H1 (cell line): Measurements from ENCODE around the gene SLC35D2. TPM values are rescaled to one million over a fixed set of nuclear protein-coding genes. Genes with fewer than 3 reads are reported as not detected.
A peak's percentile ranks its signal among the peaks of the same experiment; 100 is the strongest.

Experiments used
- CTCF ChIA-PET: fragments of 300-600 bp; sonication (Branson Sonifier 250); formaldehyde crosslinking; loops from one replicate; lab custom pipeline; 2021; ENCODE audit not compliant: partially characterized antibody; lab: Charles Lee
- POLR2A ChIA-PET: fragments of 300-600 bp; sonication (Branson Sonifier 250); formaldehyde crosslinking; loops from one replicate; lab custom pipeline; 2021; ENCODE audit warnings: inconsistent platforms; ENCODE audit not compliant: partially characterized antibody; lab: Charles Lee
- DNase-seq, 2 experiments: peaks; one replicate each; pipeline versions ENCODE4 v3.0.0 to v3.0.0-alpha.2; 2010 to 2022; ENCODE audit warnings: low spot score in 2 of 2, low read depth in 1 of 2, mixed read lengths in 1 of 2
- FAIRE-seq: peaks from 2 replicates; lab custom pipeline; 2011; peaks lifted over from hg19 to GRCh38; lab: Jason Lieb, UNC
- H2AFZ ChIP-seq: 2 replicates; pipeline ENCODE4 v1.8.1; 2012; ENCODE audit warnings: low read length, inconsistent platforms
- H2AK5ac ChIP-seq: 2 replicates; pipeline ENCODE4 v1.6.1; 2013; ENCODE audit warnings: low read depth, low read length
- H2BK120ac ChIP-seq: replicated peaks from 2 replicates; pipeline ENCODE3; 2013; ENCODE audit warnings: low read depth, low read length, inconsistent platforms
- H2BK12ac ChIP-seq: 2 replicates; pipeline ENCODE4 v1.6.1; 2013; ENCODE audit warnings: low read depth, low read length
- H2BK15ac ChIP-seq: 2 replicates; pipeline ENCODE4 v1.6.1; 2013; ENCODE audit warnings: low read length
- H2BK20ac ChIP-seq: 2 replicates; pipeline ENCODE4 v1.6.1; 2013; ENCODE audit warnings: low read length
- H2BK5ac ChIP-seq: 2 replicates; pipeline ENCODE4 v1.6.1; 2013; ENCODE audit warnings: low read depth, low read length
- H3K14ac ChIP-seq: 2 replicates; pipeline ENCODE4 v1.6.1; 2013; ENCODE audit warnings: inconsistent platforms; ENCODE audit not compliant: insufficient read length
- H3K18ac ChIP-seq: 2 replicates; pipeline ENCODE4 v1.6.1; 2013; ENCODE audit warnings: low read length; ENCODE audit errors: extremely low read depth
- H3K23ac ChIP-seq: 2 replicates; pipeline ENCODE4 v1.6.1; 2013; ENCODE audit warnings: inconsistent platforms; ENCODE audit not compliant: insufficient read length
- H3K23me2 ChIP-seq: 2 replicates; pipeline ENCODE4 v1.6.1; 2013; ENCODE audit warnings: low read depth, low read length
- H3K27ac ChIP-seq: 2 replicates; pipeline ENCODE4 v1.6.1; 2011; ENCODE audit warnings: low read depth, low read length, inconsistent platforms
- H3K27me3 ChIP-seq, 4 experiments: replicated peaks in 1 of 4; 1 replicate in 1 of 4; 2 replicates in 3 of 4; pipeline versions ENCODE4 v1.6.1 to v1.8.1; 2011 to 2013; ENCODE audit warnings: low read length in 3 of 4, mild to moderate bottlenecking in 3 of 4, inconsistent platforms in 2 of 4, mixed read lengths in 2 of 4, moderate library complexity in 1 of 4; ENCODE audit not compliant: control insufficient read depth in 3 of 4, insufficient read depth in 3 of 4; ENCODE audit errors: extremely low read depth in 1 of 4
- H3K36me3 ChIP-seq, 4 experiments: 2 replicates each; pipeline versions ENCODE4 v1.6.1 to v1.8.1; 2011 to 2013; ENCODE audit warnings: mild to moderate bottlenecking in 4 of 4, low read length in 3 of 4, moderate library complexity in 2 of 4, control low read depth in 1 of 4, inconsistent platforms in 1 of 4; ENCODE audit not compliant: insufficient read depth in 4 of 4, control insufficient read depth in 2 of 4
- H3K4ac ChIP-seq: replicated peaks from 2 replicates; pipeline ENCODE3; 2013; ENCODE audit warnings: low read length, low read depth, mixed read lengths, inconsistent platforms; ENCODE audit not compliant: insufficient read length
- H3K4me1 ChIP-seq, 4 experiments: replicated peaks in 1 of 4; 1 replicate in 1 of 4; 2 replicates in 3 of 4; pipeline versions ENCODE4 v1.6.1 to v1.8.1; 2011 to 2013; ENCODE audit warnings: low read length in 3 of 4, inconsistent platforms in 2 of 4, mixed read lengths in 1 of 4; ENCODE audit not compliant: insufficient read depth in 4 of 4, control insufficient read depth in 3 of 4
- H3K4me2 ChIP-seq, 2 experiments: 2 replicates each; pipeline versions ENCODE4 v1.6.1 to v1.8.1; 2011 to 2013; ENCODE audit warnings: low read depth in 2 of 2, low read length in 2 of 2, control low read depth in 1 of 2, inconsistent platforms in 1 of 2, mild to moderate bottlenecking in 1 of 2; ENCODE audit not compliant: insufficient read depth in 1 of 2
- H3K4me3 ChIP-seq, 4 experiments: fragments of 200-600, 300-600 bp in 1 of 4; sonication (generic), shearing (Covaris generic), sonication (Bioruptor Twin) in 1 of 4; 2 replicates each; pipeline versions ENCODE4 v1.5.1 to v1.8.1; 2011 to 2016; ENCODE audit warnings: low read length in 4 of 4, low read depth in 3 of 4, control low read depth in 2 of 4, inconsistent platforms in 2 of 4, mild to moderate bottlenecking in 2 of 4, mixed read lengths in 1 of 4, moderate library complexity in 1 of 4; ENCODE audit not compliant: insufficient read depth in 2 of 4; ENCODE audit errors: extremely low read depth in 1 of 4
- H3K56ac ChIP-seq: replicated peaks from 2 replicates; pipeline ENCODE3; 2013; ENCODE audit warnings: low read depth, mild to moderate bottlenecking, mixed read lengths, low read length, inconsistent platforms; ENCODE audit not compliant: insufficient read length
- H3K79me1 ChIP-seq: 2 replicates; pipeline ENCODE4 v1.6.1; 2013; ENCODE audit warnings: low read depth, low read length, control low read depth
- H3K79me2 ChIP-seq, 2 experiments: 2 replicates each; pipeline versions ENCODE4 v1.6.1 to v1.8.1; 2012 to 2013; ENCODE audit warnings: low read length in 2 of 2, mild to moderate bottlenecking in 2 of 2, inconsistent platforms in 1 of 2; ENCODE audit not compliant: insufficient read depth in 2 of 2, control insufficient read depth in 1 of 2
- H3K9ac ChIP-seq, 4 experiments: replicated peaks in 1 of 4; 1 replicate in 1 of 4; 2 replicates in 3 of 4; pipeline versions ENCODE4 v1.6.1 to v1.8.1; 2011 to 2013; ENCODE audit warnings: low read depth in 3 of 4, low read length in 3 of 4, control low read depth in 2 of 4, mild to moderate bottlenecking in 2 of 4, moderate library complexity in 2 of 4, inconsistent platforms in 1 of 4; ENCODE audit errors: extremely low read depth in 1 of 4
- H3K9me3 ChIP-seq, 2 experiments: 2 replicates each; pipeline versions ENCODE4 v1.6.1 to v1.8.1; 2012 to 2013; ENCODE audit warnings: mild to moderate bottlenecking in 2 of 2, moderate library complexity in 2 of 2, control low read depth in 1 of 2, inconsistent platforms in 1 of 2, low read depth in 1 of 2, low read length in 1 of 2, mixed read lengths in 1 of 2; ENCODE audit not compliant: insufficient read depth in 2 of 2
- H4K20me1 ChIP-seq, 2 experiments: replicated peaks in 1 of 2; 2 replicates each; pipeline versions ENCODE3 to v1.8.1; 2011 to 2013; ENCODE audit warnings: inconsistent platforms in 2 of 2, low read length in 2 of 2, mild to moderate bottlenecking in 1 of 2; ENCODE audit not compliant: insufficient read depth in 2 of 2, control insufficient read depth in 1 of 2
- H4K5ac ChIP-seq: 2 replicates; pipeline ENCODE4 v1.6.1; 2013; ENCODE audit warnings: low read length, low read depth, mixed read lengths, inconsistent platforms; ENCODE audit not compliant: insufficient read length
- H4K8ac ChIP-seq: 2 replicates; pipeline ENCODE4 v1.8.0; 2013; ENCODE audit warnings: mild to moderate bottlenecking, moderate library complexity, low read length, inconsistent platforms; ENCODE audit not compliant: insufficient read depth; ENCODE audit errors: extremely low read depth
- H4K91ac ChIP-seq: replicated peaks from 2 replicates; pipeline ENCODE3; 2013; ENCODE audit warnings: low read length, mixed read lengths, inconsistent platforms; ENCODE audit not compliant: insufficient read length
- EZH2 ChIP-seq: fragments of 200-600 bp; sonication (generic); IDR thresholded peaks from 2 replicates; pipeline ENCODE4 v1.7.1; 2012; ENCODE audit warnings: low read depth, mild to moderate bottlenecking, moderate library complexity, low read length, inconsistent platforms; ENCODE audit not compliant: severe bottlenecking
- GTF2F1 ChIP-seq: IDR thresholded peaks from 2 replicates; pipeline ENCODE4 v1.6.1; 2012; ENCODE audit warnings: low read depth, low read length, improper control_type of control experiment, borderline replicate concordance
- PHF8 ChIP-seq: fragments of 200-600 bp; sonication (generic); conservative IDR thresholded peaks from 2 replicates; pipeline ENCODE4 v1.7.1; 2012; ENCODE audit warnings: low read depth, mild to moderate bottlenecking, inconsistent platforms, low read length, moderate library complexity
- WGBS, 2 experiments: shearing (Covaris generic) in 1 of 2; methylation state at CpG; one replicate each; pipeline versions ENCODE4 v1.1.6 to v1.1.7; 2013 to 2015; ENCODE audit warnings: low lambda C conversion rate in 2 of 2, mixed read lengths in 2 of 2, inconsistent platforms in 1 of 2, low coverage in 1 of 2, missing lambda C conversion rate in 1 of 2; ENCODE audit not compliant: insufficient replicate concordance in 2 of 2, insufficient coverage in 1 of 2, insufficient read length in 1 of 2; ENCODE audit errors: extremely low coverage in 1 of 2, missing lambda C conversion rate in 1 of 2; 5-methylcytosine and 5-hydroxymethylcytosine counted together
- polyA plus RNA-seq, 7 experiments: library from polyadenylated mRNA; depleted of rRNA in 3 of 7; stranded (reverse) in 5 of 7; unstranded in 2 of 7; fragments of >200 nt in 5 of 7; fragments of 200-250 nt in 2 of 7; gene quantifications; 1 replicate in 5 of 7; 2 replicates in 1 of 7; 4 replicates in 1 of 7; pipeline versions ENCODE4 v1.2.1 to v1.2.3, GENCODE V29; 2011 to 2013; ENCODE audit warnings: missing spikeins in 2 of 7, mixed read lengths in 2 of 7
- total RNA-seq: library from RNA; stranded (reverse); fragmentation: NEBNext Ultra II Directional; extraction: Animal tissue kit (Norgen Biotek cat#: 25700); gene quantifications from 2 replicates; pipeline ENCODE4 v1.2.1, GENCODE V29; 2021
- TF ChIP-seq, protein P1 (sequence below): IDR thresholded peaks from 2 replicates; pipeline ENCODE4 v1.6.1; 2012; ENCODE audit warnings: inconsistent platforms

SLC35D2 gene
- total and polyA plus RNA-seq, 2 of the 8 experiments (the other 6 are each of a cell fraction or from before 2014, with no cell fraction given), result 9.6 to 11.5 TPM

- Histone ChIP-seq H2BK120ac (no peak overlapping the region), H3K9ac (peak overlapping the region in 1 of 4 experiments; percentile 7; a peak in 1 of 7 replicates), H3K23ac (no peak overlapping the region), H4K5ac (no peak overlapping the region), H2BK15ac (no peak overlapping the region), H2AK5ac (no peak overlapping the region), H2BK20ac (no peak overlapping the region), H3K36me3 (no peaks in the 10 kb centered on the region), H3K4me2 (no peak overlapping the region), H3K27ac (no peak overlapping the region), H3K56ac (no peak overlapping the region), H4K20me1 (no peaks in the 10 kb centered on the region), H4K91ac (no peak overlapping the region), H3K4me1 (peaks cover 0 to 5% (median under 1%) of the 10 kb centered on the region in 4 experiments; a peak in 2 of 7 replicates), H2BK5ac (no peak overlapping the region), H2BK12ac (no peak overlapping the region), H3K18ac (no peak overlapping the region), H3K4ac (no peak overlapping the region), H4K8ac (no peak overlapping the region), H3K79me1 (no peaks in the 10 kb centered on the region), H3K23me2 (no peaks in the 10 kb centered on the region), H3K9me3 (no peaks in the 10 kb centered on the region), H3K4me3 (no peak overlapping the region), H3K27me3 (no peaks in the 10 kb centered on the region), H3K79me2 (no peaks in the 10 kb centered on the region), H2AFZ (no peak overlapping the region), H3K14ac (no peak overlapping the region)
- 78% methylated on average over 9 of the region's 9 CpGs; no CpG with 5 or more reads in 1 of the 2 experiments for WGBS, 2 experiments
- DNase-seq, result no peak
- TF ChIP-seq PHF8 (no peak), EZH2 (no peak), GTF2F1 (no peak)
- TF ChIP-seq, protein P1, sequence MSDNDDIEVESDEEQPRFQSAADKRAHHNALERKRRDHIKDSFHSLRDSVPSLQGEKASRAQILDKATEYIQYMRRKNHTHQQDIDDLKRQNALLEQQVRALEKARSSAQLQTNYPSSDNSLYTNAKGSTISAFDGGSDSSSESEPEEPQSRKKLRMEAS, result 0 out of 2 replicates have a peak, but pooled peaks have one; percentile 13
- no peak for FAIRE-seq
- POLR2A ChIA-PET, result no interaction called here
- CTCF ChIA-PET, result interaction anchor here (5.9 kb wide), 1 partner anchor 13 kb away, joined by 32 read pairs; no protein-coding TSS in a partner anchor
Measured at GRCh38 chr9:96331236-96331947, 52.1 kb downstream of the SLC35D2 start.
